HEK293T (cell line): ENCODE measurements around the gene ZFPM1.
"Not testable (repeated sequence)": the region's sequence is repeated elsewhere in the genome, so short reads cannot be mapped to it uniquely, and the experiment has no call there.

Experiments
- BHLHE40 ChIP-seq: fragments of 450-650 bp; IDR thresholded peaks from 2 replicates; pipeline ENCODE4 v1.6.1; 2016; ENCODE audit warnings: mild to moderate bottlenecking, moderate library complexity, borderline replicate concordance
- FOXA1 ChIP-seq: fragments of 450-650 bp; IDR thresholded peaks from 2 replicates; pipeline ENCODE4 v1.6.1; 2016; ENCODE audit warnings: mild to moderate bottlenecking
- FOXM1 ChIP-seq: fragments of 450-650 bp; IDR thresholded peaks from 2 replicates; pipeline ENCODE4 v1.6.1; 2017; ENCODE audit warnings: mild to moderate bottlenecking, borderline replicate concordance
- SP1 ChIP-seq: fragments of 450-650 bp; IDR thresholded peaks from 2 replicates; pipeline ENCODE4 v1.6.1; 2017
- SUZ12 ChIP-seq: fragments of 450-650 bp; IDR thresholded peaks from 2 replicates; pipeline ENCODE4 v1.6.1; 2016; ENCODE audit warnings: mild to moderate bottlenecking
- TARDBP ChIP-seq: fragments of 450-650 bp; IDR thresholded peaks from 2 replicates; pipeline ENCODE4 v1.6.1; 2016
- ZNF384 ChIP-seq: fragments of 450-650 bp; IDR thresholded peaks from 2 replicates; pipeline ENCODE4 v1.6.1; 2016
- TF ChIP-seq, protein P1 (sequence below): fragments of 450-650 bp; IDR thresholded peaks from 2 replicates; pipeline ENCODE4 v1.6.1; 2016

DNA sequence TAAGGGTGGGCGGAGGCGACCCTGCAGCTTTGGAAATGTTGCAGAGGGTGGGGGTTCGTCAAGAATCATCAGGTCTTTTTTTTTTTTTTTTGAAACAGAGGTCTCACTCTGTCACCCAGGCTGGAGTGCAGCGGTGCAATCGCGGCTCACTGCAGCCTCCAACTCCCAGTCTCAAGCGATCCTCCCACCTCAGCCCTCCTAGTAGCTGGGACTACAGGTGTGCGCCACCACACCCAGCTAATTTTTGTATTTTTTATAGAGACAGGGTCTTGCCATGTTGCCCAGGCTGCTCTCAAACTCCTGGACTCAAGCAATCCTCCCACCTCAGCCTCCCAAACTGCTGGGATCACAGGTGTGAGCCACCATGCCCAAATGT is 32.3 kb downstream of the ZFPM1 start:
- TF ChIP-seq FOXA1, ZNF384, FOXM1, SP1, BHLHE40, SUZ12, TARDBP: not testable (repeated sequence)
- TF ChIP-seq, protein P1, sequence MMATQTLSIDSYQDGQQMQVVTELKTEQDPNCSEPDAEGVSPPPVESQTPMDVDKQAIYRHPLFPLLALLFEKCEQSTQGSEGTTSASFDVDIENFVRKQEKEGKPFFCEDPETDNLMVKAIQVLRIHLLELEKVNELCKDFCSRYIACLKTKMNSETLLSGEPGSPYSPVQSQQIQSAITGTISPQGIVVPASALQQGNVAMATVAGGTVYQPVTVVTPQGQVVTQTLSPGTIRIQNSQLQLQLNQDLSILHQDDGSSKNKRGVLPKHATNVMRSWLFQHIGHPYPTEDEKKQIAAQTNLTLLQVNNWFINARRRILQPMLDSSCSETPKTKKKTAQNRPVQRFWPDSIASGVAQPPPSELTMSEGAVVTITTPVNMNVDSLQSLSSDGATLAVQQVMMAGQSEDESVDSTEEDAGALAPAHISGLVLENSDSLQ = not testable (repeated sequence)
